ENCODE results near the gene ARVCF.

The ARVCF gene

DNA sequence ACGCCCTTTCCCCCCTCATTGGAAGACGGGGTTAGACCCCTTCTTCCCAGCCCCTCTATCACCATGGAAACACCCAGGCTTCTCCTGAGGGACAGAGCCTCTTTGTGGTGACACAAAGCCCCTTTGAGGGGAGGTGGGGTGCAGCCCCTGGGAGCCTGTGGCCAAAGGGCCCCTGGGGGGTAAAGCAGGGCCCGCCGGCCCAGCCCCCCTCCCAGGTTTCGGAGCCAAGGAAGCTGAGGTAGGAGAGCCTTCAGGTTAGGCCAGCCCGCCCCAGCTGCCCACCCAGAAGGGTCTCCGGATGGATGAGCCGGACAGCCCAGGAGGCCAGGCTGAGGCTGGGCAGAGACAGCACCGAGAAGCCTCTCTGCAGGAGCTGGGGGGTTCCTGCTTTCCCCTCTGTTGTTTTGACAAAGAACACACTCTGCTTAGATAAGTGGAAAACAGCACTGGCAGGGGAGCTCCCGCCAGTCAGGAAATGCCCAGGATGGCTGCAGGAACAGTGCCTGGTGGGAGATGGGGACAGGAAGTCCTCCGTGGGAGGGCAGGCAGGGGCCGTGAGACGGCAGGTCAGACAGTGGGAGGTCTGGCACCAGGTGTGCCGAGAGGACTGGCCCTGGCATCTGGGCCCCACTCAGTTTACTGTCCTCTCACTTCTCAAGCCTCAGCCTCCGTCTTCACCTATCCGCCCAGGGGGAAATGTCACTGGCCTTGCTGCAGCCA, 18.2 kb downstream of the ARVCF start:
- DNase-seq = no peak

DNA sequence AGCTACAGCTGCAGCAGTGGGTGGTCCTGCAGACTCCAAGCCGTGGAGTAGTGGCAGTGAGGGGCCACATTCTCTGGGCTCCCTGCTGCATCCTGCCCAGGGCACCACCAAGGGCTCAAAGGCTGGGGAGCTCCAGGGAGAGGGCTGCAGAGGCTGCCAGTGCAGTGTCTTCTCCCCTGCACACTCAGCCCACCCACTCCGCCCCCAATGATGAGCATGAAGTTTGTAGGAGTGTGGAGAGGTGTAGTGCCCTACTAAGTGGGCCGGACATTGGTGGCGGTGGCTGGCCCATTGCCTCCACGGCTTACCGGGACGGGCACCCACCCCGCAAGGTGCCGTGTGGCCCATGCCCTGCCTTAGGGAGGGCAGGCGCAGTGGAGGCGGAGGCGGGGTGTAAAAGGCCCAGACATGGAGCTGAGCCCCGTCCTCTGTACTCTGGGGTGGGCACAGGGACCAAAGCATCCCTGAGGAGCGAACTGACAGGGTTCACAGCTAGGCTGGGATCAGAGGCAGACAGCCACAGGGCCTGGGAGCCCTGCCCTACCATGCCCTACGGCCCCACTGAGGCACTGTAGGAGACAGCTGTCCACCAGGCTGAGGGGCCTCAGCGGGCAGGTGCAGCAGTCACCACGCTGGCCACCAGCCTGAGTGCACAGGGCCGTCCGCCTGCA, 18.9 kb downstream of the ARVCF start:
- no peak for DNase-seq

DNA sequence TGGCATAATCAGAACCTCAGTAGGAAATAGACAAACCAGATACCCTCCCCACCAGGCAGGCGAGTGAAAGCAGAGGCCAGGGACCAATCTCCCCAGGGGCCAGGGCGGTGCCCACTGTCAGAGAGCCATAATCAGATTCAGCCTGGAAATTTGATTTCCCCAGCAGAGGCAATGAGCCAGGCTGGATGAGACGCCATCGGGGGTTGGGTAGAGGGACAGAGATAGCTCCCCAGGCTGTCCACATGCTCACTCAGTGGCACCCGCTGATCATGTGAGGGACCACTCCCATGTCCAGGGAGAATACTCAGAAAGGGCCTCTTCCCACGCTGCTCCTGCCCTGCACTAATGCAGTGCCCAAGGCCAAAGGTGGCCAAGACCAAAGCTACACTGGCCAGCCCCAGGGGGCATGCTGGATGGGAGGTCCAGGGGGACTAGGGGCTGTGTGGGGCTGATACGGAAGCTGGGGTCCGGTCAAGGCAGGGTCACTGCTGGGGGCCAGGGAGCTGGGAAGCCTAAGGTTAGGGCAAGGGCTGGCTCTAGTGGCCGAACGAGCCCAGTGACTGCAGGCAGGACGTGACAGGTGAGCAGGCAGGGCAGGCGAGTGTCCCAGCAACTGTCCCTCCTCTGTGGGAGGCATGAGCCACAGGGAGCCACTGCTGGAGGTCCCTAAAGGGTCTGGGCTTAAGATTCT, 19.8 kb downstream of the ARVCF start:
- DNase-seq = no peak

DNA sequence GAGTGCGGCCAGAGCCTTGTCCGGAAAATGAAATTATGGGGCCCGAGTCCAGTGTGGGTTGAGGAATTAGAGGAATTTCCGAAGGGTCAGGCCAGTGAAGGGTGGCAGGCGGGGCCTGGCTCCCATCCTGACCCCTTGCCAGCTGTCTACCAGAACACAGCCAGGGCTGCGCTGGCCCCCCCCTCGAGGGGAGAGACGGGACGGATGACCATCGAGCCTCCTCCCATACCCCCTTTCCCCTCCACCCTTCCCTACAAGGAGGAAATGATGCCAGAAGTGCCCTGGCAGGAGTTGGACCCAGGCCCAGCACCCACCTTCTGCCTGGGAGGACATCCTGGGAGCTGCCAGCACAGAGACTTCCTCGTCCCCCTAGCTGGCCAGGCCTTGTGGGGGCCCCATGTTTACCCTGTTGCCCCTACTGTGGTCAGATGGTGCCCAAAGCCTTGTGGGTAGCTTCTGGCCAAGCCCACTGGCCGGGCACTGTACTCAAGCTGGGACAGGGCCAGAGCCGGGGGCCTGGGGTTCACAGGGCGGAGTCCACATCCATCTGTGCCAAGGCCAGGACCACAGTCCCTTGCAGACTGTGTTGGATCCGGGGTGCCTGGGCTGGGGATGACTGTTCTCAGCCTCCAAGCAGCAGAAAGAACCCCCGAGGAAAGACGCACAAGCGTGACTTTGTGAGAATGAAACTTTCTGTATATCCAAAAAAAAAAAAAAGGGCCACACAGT, 20.8 kb downstream of the ARVCF start:
- DNase-seq = no peak

DNA sequence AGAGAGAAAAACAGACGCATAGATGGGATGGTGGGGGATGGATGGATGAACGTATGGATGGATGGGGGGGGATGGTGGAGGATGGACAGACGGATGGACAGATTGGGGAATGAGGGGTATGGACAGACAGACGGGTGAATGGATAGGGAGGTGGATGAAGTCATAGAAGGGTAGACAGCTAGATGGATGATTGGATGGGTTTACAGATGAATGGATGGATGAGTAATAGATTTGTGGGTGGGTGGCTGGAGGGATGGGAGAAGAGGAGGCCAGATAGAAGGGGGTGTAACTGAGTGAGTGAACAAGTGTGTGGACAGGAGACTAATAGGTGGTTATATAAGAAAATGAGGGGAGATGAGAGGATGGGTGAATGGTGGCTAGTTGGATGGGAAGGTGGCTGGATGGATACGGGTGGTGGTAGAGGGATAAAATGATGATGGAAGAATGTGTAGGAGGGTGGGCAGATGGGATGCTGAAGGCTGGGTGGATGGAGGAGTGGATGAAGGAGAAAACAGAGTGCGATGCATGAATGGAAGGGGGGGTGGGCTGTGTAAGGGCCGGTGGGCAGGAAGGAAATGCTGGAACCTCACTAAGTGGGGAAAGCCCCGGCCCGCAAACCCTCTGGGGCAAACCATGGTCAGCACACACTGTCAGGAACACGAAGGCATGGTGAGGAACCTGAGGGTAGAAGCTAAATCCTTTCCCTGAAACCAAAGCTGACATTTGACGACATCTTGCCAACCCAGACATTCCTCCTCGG, 21.6 kb downstream of the ARVCF start:
- DNase-seq = no peak

DNA sequence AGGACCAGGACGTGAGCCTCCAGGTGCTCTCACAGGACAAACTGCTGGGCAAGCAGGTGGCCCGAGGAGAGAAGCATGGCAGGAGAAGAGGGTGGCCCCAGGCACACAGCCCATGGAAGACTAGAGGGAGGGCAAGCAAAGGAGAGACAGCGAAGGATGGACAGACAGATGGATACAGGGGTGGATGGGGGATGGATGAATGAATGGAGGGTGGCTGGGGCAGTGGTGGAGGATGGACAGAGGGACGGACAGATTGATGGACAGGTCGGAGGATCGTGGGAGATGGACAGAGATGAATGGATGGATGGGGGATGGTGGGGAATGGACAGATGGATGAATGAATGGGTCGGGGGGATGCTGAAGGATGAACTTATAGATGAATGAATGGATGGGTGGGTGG, 22.7 kb downstream of the ARVCF start:
- DNase-seq = no peak

DNA sequence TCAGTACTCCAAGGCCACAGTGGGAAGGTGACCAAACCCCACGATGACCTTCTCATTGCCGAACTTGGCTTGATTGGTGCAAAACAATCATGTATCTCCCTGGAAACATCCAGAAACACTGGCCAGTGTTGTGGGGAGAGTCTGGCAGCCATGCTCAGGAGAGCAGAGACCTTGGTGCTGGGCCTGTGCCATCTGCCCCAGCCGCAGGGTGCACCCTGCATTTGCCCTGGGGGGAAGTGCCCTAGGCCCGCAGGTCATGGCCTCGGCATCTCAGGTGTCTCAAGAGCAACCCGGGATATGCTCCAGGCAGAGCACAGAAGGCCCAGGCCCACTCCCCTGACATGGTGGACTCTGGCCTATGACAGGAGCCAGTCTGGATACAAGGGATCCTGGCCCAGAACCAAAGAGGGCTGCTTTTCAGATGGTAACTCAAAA, 23.7 kb downstream of the ARVCF start:
- DNase-seq = no peak

DNA sequence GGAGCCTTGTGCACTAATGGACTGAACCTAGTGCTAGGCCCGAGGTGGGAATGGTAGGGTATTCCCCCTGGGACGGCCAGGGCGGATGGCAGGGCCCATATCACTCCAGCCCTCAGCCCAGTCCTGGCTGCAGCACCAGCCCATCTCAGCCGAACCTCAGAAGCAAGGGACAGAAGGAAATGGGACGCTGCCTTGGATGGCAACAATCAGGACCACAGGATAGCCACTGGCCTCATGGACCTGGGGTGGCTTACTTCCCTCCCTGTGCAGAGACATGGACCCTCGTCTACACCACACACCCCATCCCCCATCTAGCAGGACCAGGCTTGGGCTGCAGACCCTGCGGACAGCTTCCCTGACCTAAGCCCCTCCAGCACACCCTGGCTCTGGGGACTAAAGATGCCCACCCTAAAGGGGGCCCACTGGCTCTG, 24.1 kb downstream of the ARVCF start:
- DNase-seq = no peak

DNA sequence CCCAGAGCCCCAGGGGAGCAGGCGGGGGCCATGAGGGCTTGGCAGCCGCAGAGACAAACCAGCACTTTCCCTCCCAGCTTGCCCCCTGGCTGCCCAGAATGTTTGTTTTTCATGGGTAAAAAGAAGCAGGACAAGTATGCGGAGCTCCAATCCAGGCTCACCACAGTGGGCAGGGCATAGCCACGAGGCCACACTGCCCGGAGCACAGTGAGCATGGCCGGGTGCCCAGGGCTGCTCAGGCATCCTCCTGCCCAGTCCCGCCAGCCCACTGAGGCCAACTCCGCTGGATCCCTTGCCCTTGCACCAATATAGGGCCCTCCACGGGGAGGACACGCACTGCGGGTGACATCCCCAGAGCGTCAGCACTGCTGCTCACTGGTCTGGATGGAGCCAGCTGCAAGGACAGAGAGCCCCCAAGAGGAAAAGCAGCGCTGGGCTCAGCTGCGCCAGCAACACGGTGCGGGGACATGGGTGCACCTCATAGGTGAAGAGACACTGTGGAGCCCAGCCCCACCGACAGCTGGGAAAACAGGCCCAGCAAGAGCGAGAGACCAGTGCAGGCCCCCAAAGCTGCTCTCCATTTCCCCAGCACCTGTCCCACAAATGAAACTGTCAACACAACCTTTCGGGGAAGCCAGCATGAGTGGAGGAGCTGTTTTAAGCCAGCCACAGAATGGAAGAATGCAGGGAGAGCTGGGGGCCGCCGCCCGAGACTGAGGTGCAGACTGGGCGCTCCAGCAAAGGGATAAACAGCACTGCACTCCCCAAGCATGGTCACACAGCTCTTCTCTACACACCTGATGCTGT, 24.8 kb downstream of the ARVCF start:
- DNase-seq = no peak

DNA sequence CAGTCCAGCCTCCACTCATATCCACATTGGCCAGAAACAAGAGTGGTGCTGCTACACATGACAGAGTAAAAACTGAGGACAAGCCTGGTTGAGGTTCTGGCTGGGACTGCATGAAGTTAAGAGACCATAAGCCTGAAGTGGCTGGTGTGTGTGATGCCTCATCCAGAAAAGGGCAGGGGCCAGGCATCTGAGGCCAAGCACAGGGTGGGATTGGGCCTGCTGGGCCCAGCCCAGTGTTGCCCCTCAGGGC, 25.3 kb downstream of the ARVCF start:
- no peak for DNase-seq

DNA sequence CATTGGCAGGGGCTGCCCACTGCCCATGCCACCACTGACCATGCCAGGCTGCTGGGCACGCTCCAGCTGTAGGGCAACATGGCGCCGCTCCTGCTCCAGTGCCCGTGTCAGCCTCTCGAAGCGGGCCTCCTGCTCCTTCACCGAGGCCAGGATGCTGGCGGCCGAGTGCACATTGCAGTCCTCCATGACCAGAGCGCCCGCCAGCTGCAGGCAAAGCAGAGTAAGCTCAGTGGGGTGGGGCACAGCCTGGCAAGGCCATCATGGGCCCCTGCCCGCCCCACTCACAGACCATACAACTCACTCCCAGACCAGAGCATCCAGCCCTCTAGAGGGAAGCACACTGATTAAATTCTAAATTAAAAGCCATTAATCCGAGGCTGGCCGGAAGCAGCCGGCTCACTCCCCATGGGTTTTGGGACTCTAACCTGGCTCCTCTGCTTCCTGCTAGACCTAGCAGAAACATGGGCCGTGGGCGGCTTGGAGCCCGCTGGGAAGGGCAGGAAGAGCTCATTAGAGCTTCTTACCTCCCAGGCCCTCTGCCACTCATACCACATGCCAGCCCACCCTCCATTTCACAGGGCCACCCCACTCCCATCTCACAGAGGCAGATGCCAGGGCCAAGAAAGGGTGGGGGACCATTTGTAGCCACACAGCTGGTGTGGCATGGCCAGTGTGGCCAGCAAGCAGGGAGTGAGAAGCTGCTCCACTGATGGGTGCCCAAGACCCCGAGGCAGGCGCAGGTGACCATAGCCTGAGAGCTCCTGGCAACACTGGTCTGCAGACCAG, 25.8 kb downstream of the ARVCF start:
- DNase-seq = no peak

DNA sequence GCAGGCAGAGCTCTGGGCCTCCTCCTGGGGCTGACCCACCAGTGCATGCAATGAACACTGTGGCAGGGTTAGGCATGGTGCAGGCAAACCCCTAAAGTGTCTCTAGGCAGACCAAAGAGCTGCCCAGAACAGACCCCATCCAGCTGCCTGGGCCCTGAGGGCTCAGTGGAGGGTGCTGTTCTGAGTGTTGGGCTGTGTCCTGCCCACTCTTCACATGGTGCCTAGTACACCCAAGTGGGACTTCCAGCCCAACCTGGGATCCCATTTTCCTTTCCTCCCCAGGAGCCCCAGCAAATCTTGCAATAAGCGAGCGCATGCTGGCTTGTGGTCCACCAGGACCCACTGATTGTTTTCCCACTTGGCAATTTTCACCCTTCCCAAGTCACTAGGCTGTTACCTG, 26.4 kb downstream of the ARVCF start:
- no peak for DNase-seq

DNA sequence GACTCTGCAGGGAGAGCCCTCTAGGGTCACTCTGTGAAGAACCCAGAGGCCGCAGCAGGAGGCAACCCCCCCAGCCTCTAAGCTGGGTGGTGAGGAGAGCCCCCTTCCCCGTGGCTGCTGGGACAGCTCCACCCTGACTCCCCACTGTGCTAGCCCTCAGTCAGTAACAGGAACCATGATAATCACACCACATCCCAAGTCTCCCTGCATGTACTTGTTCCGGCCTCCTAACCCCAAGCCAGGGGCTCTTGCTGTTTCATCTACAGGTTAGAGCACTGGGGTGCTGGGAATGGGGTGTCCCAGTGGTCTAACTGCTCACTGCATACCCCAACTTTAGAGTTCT, 26.9 kb downstream of the ARVCF start:
- no peak for DNase-seq

DNA sequence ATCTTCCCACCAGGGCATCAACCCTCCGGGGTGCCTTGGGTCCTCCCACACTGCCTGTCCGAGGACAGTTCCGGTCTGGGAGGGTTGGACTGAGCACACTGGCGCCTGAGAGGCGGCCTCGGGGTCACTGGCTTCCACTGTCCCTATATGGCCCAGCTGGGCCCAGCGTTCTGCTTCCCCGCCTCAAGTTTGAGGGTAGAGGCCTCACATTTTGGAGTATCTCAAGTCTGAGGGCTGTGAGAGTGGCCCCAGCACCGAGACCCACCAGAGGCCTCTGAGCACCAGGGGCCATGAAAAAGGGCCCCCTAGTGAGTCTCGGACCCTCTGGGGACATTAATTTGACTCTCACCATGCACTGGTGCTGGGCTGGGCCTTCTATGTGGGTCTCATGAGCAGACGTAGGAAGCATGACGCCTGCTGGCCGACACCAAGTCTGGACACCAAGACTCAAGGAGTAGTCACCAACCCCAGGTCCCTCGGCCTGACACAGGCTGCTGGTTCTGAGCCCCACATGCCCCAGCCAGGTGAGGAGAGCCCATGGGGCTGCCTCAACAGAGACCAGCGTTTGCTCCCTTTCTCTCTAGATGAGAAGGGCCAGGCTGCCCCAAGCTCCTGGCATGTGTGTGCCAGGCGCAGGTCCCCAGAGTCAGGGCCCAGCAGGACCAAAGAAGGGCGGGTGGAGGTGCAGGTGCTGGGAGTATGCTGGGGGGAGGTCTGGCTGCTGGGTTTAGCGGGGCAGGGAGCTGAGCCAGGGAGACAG, 27.5 kb downstream of the ARVCF start:
- DNase-seq = no peak

DNA sequence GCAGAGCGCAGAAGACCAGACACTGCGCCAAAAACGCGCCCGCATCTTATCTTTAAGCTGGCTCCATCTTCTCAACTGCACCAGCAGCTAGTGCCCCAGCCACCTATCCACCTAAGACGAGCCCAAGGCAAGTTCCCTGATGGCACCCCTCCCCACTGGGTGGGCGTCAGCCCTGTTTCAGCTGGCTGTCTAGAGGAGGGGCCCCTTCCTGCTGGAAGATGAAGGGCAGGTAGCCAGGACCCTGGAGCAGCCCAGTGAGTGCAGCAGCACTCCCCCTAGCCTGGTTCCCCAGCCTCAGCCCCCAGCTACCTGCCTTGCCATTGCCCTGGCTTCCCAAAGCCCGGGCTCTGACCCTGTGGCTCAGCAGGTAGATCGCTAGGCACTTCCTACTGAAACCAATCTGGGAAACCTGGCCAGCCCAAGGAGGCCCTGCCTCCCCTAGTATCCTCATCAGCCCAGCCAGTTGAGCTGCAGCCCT, 28.3 kb downstream of the ARVCF start:
- DNase-seq = no peak

DNA sequence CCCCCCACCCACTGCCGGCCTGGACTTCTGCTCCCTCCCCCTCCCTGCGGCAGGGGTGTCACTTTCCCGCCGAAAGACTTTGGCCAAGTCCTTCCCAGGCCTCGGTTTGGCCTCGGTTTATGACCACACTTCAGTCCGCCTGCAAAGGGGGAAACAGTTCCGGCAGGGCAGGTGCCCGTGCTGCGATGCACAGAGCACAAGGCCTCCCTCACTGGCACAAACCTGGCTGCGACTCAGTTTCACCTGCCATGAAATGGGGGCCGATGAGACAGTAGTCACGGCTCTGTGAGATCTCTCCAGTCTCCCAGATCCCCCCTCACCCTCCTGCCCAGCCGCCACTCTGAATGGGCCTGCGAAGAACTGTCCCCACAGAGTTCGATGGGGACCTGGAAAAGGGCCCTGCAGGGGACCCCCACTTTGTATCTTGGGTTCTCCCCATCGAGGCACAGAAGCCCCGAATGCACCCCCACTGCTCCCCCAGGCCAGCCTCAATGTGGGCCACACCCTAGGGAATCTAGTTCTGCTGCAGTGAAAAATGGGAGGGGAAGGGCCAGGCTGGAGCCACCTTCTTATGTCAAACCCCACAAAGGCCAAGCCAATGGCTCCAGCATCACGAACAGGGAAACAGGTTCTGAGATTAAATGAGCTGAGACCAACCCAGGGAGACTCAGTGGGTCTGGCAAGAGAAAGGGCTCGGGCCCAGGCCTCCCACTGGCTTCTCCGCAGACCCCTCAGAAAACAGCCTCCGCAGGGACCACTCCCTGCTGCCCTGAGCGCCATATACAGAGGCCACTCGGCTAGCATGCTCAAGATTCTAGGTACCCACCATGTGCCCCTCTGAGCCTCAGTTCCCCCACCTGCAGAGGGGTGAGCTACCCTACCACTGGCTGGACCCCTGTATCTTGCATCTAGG, 29.0 kb downstream of the ARVCF start:
- no peak for DNase-seq

DNA sequence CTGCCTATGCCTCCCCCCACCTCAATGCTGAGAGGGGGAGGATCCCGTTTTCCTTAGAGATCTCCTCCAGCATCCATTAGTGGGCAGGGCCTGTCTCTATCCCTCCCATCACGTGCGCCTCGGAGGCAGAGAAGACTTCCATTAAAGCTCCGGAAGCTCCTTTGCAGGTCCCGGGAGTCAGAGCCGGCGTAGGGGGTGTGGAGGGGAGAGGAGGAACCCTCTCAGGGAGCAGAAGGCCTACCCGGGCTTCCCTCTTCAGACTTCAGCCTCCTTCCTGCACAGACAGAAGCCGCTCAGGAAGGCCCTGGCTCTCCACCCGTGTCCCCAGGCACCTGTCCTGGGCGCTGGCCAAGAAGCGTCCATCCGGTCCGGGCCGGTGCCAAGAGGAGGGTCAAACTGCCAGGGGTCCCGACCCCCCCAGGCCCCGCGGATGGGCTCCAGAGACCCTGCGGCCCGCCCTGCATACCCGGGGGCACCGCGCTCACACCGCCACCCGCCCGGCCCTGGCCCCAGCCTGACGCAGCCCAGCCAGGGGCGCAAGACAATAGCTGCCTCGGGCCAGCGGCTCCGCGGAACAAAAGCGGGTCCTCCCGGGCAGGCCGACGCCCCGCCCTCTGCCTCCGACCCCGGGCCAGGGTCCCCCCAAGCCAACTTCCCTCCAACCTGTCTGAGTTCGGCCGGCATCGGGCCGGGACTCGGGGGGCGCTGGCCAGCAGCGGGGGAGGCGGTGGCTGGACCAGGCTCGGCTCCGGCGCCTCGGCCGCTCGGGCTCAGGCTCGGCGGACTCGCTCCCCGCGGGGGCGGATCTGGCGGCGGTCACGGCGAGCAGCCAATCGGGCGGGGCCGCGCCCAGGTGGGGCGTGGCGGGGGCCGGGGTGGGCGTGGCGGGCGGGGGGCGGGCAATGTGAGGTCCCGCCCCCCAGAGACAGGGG, 29.9 kb downstream of the ARVCF start:
- no peak for DNase-seq

DNA sequence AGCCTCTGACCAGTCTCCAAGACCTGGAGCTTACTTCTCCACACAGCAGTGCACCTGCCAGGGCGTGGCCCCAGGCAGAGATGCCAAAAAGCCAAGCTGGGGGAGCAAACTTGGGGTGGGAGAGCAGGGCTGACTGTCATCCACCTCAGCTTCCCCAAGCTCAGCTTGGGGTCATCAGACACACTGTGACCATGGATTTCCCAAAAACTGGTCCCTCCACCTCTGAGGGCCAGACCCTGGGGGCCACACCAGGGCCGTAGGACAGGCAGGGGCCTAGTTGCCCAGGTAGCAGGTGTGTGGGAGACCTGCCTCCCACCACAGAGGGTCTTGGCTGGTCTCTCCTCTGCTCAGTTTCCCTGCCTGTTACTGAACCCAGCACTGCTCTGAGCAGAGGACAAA, 30.6 kb downstream of the ARVCF start:
- DNase-seq = no peak

Measured in GOT3 (cell line).